Measurements from ENCODE around the gene ABCA5.
"Not testable (repeated sequence)": the region's sequence is repeated elsewhere in the genome, so short reads cannot be mapped to it uniquely, and the experiment has no call there.

The ABCA5 gene

GRCh38 chr17:69198238-69198637, 128.7 kb downstream of the ABCA5 start:
- no peak for DNase-seq (ENCODE audit: low read depth)

GRCh38 chr17:69196105-69196653, 130.8 kb downstream of the ABCA5 start:
- DNase-seq (ENCODE audit: low read depth), result not testable (repeated sequence)
